Activated CD8-positive, alpha-beta T cell treated with anti-CD3 and anti-CD28 coated beads for 36 hours (primary cell): ENCODE results near the gene DENND2D. TPM values are rescaled to one million over a fixed set of nuclear protein-coding genes. Genes with fewer than 3 reads are reported as not detected.
A peak's percentile ranks its signal among the peaks of the same experiment; 100 is the strongest.

ENCODE experiments used
- ATAC-seq: fragments of 200-7000 bp; cut with Tn5 transposase; one replicate; pipeline ENCODE4 v1.10.0; 2021; ENCODE audit warnings: mild to moderate bottlenecking, moderate library complexity
- CTCF ChIA-PET: fragments of 350-600 bp; sonication (Branson Sonifier 250); formaldehyde crosslinking; loops from one replicate; lab custom pipeline; 2021; ENCODE audit warnings: antibody characterized with exemption; lab: Charles Lee
- POLR2A ChIA-PET: fragments of 350-600 bp; sonication (Branson Sonifier 250); formaldehyde crosslinking; loops from one replicate; lab custom pipeline; 2021; ENCODE audit warnings: antibody characterized with exemption; lab: Charles Lee
- DNase-seq: peaks from one replicate; pipeline ENCODE4 v3.0.0-alpha.2; 2020
- H3K27ac Mint-ChIP-seq: one replicate; pipeline ENCODE4 v1.8.0; 2021; ENCODE audit warnings: mild to moderate bottlenecking, mixed read lengths
- H3K27me3 Mint-ChIP-seq: one replicate; pipeline ENCODE4 v1.8.0; 2021; ENCODE audit warnings: mixed read lengths
- H3K36me3 Mint-ChIP-seq: one replicate; pipeline ENCODE4 v1.8.0; 2021; ENCODE audit warnings: low read depth, mixed read lengths
- H3K4me1 Mint-ChIP-seq: one replicate; pipeline ENCODE4 v1.8.0; 2021; ENCODE audit warnings: low read depth, mixed read lengths
- H3K4me3 Mint-ChIP-seq: one replicate; pipeline ENCODE4 v1.8.0; 2021; ENCODE audit warnings: mild to moderate bottlenecking, moderate library complexity, mixed read lengths
- H3K9me3 Mint-ChIP-seq: one replicate; pipeline ENCODE4 v1.8.0; 2021; ENCODE audit warnings: mixed read lengths
- CTCF ChIP-seq: fragments of 200-600 bp; IDR thresholded peaks from one replicate; pipeline ENCODE4 v1.8.0; 2022; ENCODE audit warnings: antibody characterized with exemption, mild to moderate bottlenecking
- intact Hi-C: fragments of 100-400 bp; cut with micrococcal nuclease; formaldehyde crosslinking; loops from one replicate; pipeline ENCODE4 v1.10.0; 2022
- total RNA-seq, 2 experiments: library from RNA; stranded (reverse); gene quantifications; one replicate each; pipeline ENCODE4 v1.2.3, GENCODE V29; 2021

The DENND2D gene
- total RNA-seq, 2 experiments from 2014 or later = 201 to 208 TPM

GRCh38 chr1:111241797-111242196, 41.4 kb upstream of the DENND2D start:
- CTCF ChIA-PET = interaction anchor here (1.2 to 1.4 kb wide), 2 partner anchors 12 to 91 kb away, joined by 3 to 4 read pairs; no protein-coding TSS in a partner anchor
- H3K27ac Mint-ChIP-seq = no peak overlapping the region
- H3K36me3 Mint-ChIP-seq = peaks cover 5% of the 10 kb centered on the region
- DNase-seq = no peak
- no peak overlapping the region for H3K4me3 Mint-ChIP-seq
- POLR2A ChIA-PET = interaction anchor here (1.3 kb wide), 1 partner anchor 25 kb away, joined by 3 read pairs; no protein-coding TSS in a partner anchor
- no peak for TF ChIP-seq CTCF
- H3K9me3 Mint-ChIP-seq = no peaks in the 10 kb centered on the region
- ATAC-seq = no peak
- intact Hi-C loops = no loop called here
- no peaks in the 10 kb centered on the region for H3K4me1 Mint-ChIP-seq
- no peaks in the 10 kb centered on the region for H3K27me3 Mint-ChIP-seq

GRCh38 chr1:111238056-111238795, 37.8 kb upstream of the DENND2D start:
- TF ChIP-seq CTCF = no peak
- Mint-ChIP-seq H3K27me3 (no peaks in the 10 kb centered on the region), H3K4me1 (peaks cover 3% of the 10 kb centered on the region), H3K4me3 (no peak overlapping the region), H3K9me3 (no peaks in the 10 kb centered on the region), H3K27ac (no peak overlapping the region), H3K36me3 (peaks cover 6% of the 10 kb centered on the region)
- POLR2A ChIA-PET = interaction anchor here (0.8 kb wide), 1 partner anchor 9 kb away, joined by 3 read pairs; no protein-coding TSS in a partner anchor
- CTCF ChIA-PET = no interaction called here
- no peak for DNase-seq
- intact Hi-C loops = no loop called here
- ATAC-seq = no peak

GRCh38 chr1:111236806-111237205, 36.4 kb upstream of the DENND2D start:
- Mint-ChIP-seq H3K4me3 (no peak overlapping the region), H3K36me3 (peaks cover 6% of the 10 kb centered on the region), H3K9me3 (no peaks in the 10 kb centered on the region), H3K27ac (no peak overlapping the region), H3K27me3 (no peaks in the 10 kb centered on the region), H3K4me1 (peaks cover 10% of the 10 kb centered on the region)
- intact Hi-C loops = no loop called here
- no peak for DNase-seq
- ATAC-seq = no peak
- ChIA-PET CTCF (interaction anchor here (1.2 to 2.5 kb wide), 2 partner anchors 14 to 21 kb away, joined by 3 to 10 read pairs; no protein-coding TSS in a partner anchor), POLR2A (no interaction called here)
- no peak for TF ChIP-seq CTCF

- TF ChIP-seq CTCF = no peak
- H3K36me3 Mint-ChIP-seq = peaks cover 6% of the 10 kb centered on the region
- intact Hi-C loops = no loop called here
- H3K27me3 Mint-ChIP-seq = no peaks in the 10 kb centered on the region
- no peak for ATAC-seq
- ChIA-PET POLR2A (no interaction called here), CTCF (interaction anchor here (1.2 to 2.5 kb wide), 2 partner anchors 13 to 21 kb away, joined by 3 to 10 read pairs; no protein-coding TSS in a partner anchor)
- DNase-seq = no peak
- no peak overlapping the region for H3K4me3 Mint-ChIP-seq
- H3K4me1 Mint-ChIP-seq = peaks cover 10% of the 10 kb centered on the region
- H3K27ac Mint-ChIP-seq = no peak overlapping the region
- no peaks in the 10 kb centered on the region for H3K9me3 Mint-ChIP-seq
Observed at GRCh38 chr1:111236379-111236778, 35.9 kb upstream of the DENND2D start.

GRCh38 chr1:111234866-111235265, 34.4 kb upstream of the DENND2D start:
- peak; percentile 51 for ATAC-seq
- ChIA-PET CTCF (interaction anchor here (0.6 to 2.5 kb wide), 2 partner anchors 12 to 111 kb away, joined by 3 to 10 read pairs; no protein-coding TSS in a partner anchor), POLR2A (no interaction called here)
- DNase-seq = no peak
- peaks cover 13% of the 10 kb centered on the region for H3K36me3 Mint-ChIP-seq
- no peaks in the 10 kb centered on the region for H3K27me3 Mint-ChIP-seq
- H3K9me3 Mint-ChIP-seq = peaks cover 2% of the 10 kb centered on the region
- no peak overlapping the region for H3K27ac Mint-ChIP-seq
- intact Hi-C loops = no loop called here
- TF ChIP-seq CTCF = no peak
- H3K4me3 Mint-ChIP-seq = no peak overlapping the region
- peaks cover 22% of the 10 kb centered on the region for H3K4me1 Mint-ChIP-seq
